SK-N-SH (cell line): ENCODE results near the gene SEMA3B. TPM values are rescaled to one million over a fixed set of nuclear protein-coding genes. Genes with fewer than 3 reads are reported as not detected.

Experiments
- CTCF ChIA-PET: fragments of 300-600, 350-600 bp; formaldehyde crosslinking; extraction: SDS; loops from one replicate; lab custom pipeline; 2021; lab: Yijun Ruan, JAX
- POLR2A ChIA-PET: fragments of 350-600 bp; sonication (Branson Sonifier 250); formaldehyde crosslinking; extraction: SDS; loops from one replicate; lab custom pipeline; 2020; ENCODE audit warnings: antibody characterized with exemption, inconsistent platforms; lab: Yijun Ruan, JAX
- DNase-seq: peaks from one replicate; pipeline ENCODE4 v3.0.0; 2012
- H2AFZ ChIP-seq: fragments of 200-600 bp; sonication (generic); 2 replicates; pipeline ENCODE4 v1.8.1; 2016; ENCODE audit warnings: antibody characterized with exemption, mild to moderate bottlenecking, low read depth
- H3F3A ChIP-seq: fragments of 200-600 bp; sonication (generic); replicated peaks from 2 replicates; pipeline ENCODE3; 2016; ENCODE audit warnings: antibody characterized with exemption, mild to moderate bottlenecking; ENCODE audit not compliant: insufficient read depth
- H3K27ac ChIP-seq, 2 experiments: fragments of 200-500 bp in 1 of 2; fragments of 200-600 bp in 1 of 2; sonication (Bioruptor generic) in 1 of 2; sonication (generic), shearing (Covaris generic) in 1 of 2; 2 replicates each; pipeline versions ENCODE4 v1.5.1 to v1.6.1; 2014 to 2016; ENCODE audit warnings: low read depth in 2 of 2, inconsistent platforms in 1 of 2, low read length in 1 of 2, mild to moderate bottlenecking in 1 of 2, mixed read lengths in 1 of 2
- H3K27me3 ChIP-seq: fragments of 200-600 bp; sonication (generic), shearing (Covaris generic); 2 replicates; pipeline ENCODE4 v1.6.1; 2016; ENCODE audit warnings: mixed run types; ENCODE audit not compliant: insufficient read depth
- H3K36me3 ChIP-seq, 2 experiments: fragments of 200-500 bp in 1 of 2; fragments of 200-600 bp in 1 of 2; sonication (Bioruptor generic) in 1 of 2; sonication (generic) in 1 of 2; replicated peaks in 1 of 2; 2 replicates each; pipeline versions ENCODE3 to v1.5.1; 2014 to 2016; ENCODE audit warnings: low read length in 1 of 2, mild to moderate bottlenecking in 1 of 2; ENCODE audit not compliant: insufficient read depth in 2 of 2, control insufficient read depth in 1 of 2
- H3K4me1 ChIP-seq, 2 experiments: fragments of 200-500 bp in 1 of 2; fragments of 200-600 bp in 1 of 2; sonication (Bioruptor generic) in 1 of 2; sonication (generic), shearing (Covaris generic) in 1 of 2; 2 replicates each; pipeline versions ENCODE4 v1.5.1 to v1.6.1; 2014 to 2016; ENCODE audit warnings: low read depth in 1 of 2, low read length in 1 of 2, mixed run types in 1 of 2; ENCODE audit not compliant: insufficient read depth in 2 of 2, control insufficient read depth in 1 of 2
- H3K4me2 ChIP-seq: fragments of 200-600 bp; sonication (generic), shearing (Covaris generic); 2 replicates; pipeline ENCODE4 v1.6.1; 2017; ENCODE audit warnings: mixed run types
- H3K4me3 ChIP-seq, 2 experiments: fragments of 200-500 bp in 1 of 2; fragments of 200-600 bp in 1 of 2; sonication (Bioruptor generic) in 1 of 2; sonication (generic), shearing (Covaris generic) in 1 of 2; 2 replicates each; pipeline versions ENCODE4 v1.5.1 to v1.8.1; 2014 to 2016; ENCODE audit warnings: low read depth in 2 of 2, inconsistent platforms in 1 of 2, low read length in 1 of 2, mild to moderate bottlenecking in 1 of 2, mixed read lengths in 1 of 2, moderate library complexity in 1 of 2
- H3K79me2 ChIP-seq: fragments of 200-600 bp; sonication (generic); 2 replicates; pipeline ENCODE4 v1.8.1; 2017; ENCODE audit warnings: mild to moderate bottlenecking; ENCODE audit not compliant: insufficient read depth
- H3K9ac ChIP-seq: fragments of 200-600 bp; sonication (generic); 2 replicates; pipeline ENCODE4 v1.6.1; 2017; ENCODE audit warnings: mixed run types
- H3K9me2 ChIP-seq: fragments of 200-600 bp; sonication (generic); 2 replicates; pipeline ENCODE4 v1.6.1; 2017; ENCODE audit warnings: mixed run types
- H3K9me3 ChIP-seq: fragments of 200-600 bp; sonication (generic); 2 replicates; pipeline ENCODE4 v1.6.1; 2017; ENCODE audit warnings: mixed run types, mild to moderate bottlenecking, moderate library complexity
- H4K20me1 ChIP-seq: fragments of 200-600 bp; sonication (generic); 2 replicates; pipeline ENCODE4 v1.6.1; 2017; ENCODE audit warnings: mild to moderate bottlenecking, mixed run types; ENCODE audit not compliant: insufficient read depth
- CHD2 ChIP-seq: fragments of 150-350 bp; IDR thresholded peaks from 2 replicates; pipeline ENCODE4 v1.6.1; 2018; ENCODE audit warnings: low read length; ENCODE audit not compliant: partially characterized antibody
- CTCF ChIP-seq: fragments of 200-600 bp; sonication (generic); IDR thresholded peaks from 2 replicates; pipeline ENCODE4 v1.6.1; 2017; ENCODE audit warnings: antibody characterized with exemption, mild to moderate bottlenecking, moderate library complexity
- ELF1 ChIP-seq: IDR thresholded peaks from 2 replicates; pipeline ENCODE4 v1.4.0; 2012
- EP300 ChIP-seq, 2 experiments: IDR thresholded peaks; 2 replicates each; pipeline versions ENCODE4 v1.4.0 to v1.6.1; 2012; ENCODE audit warnings: borderline replicate concordance in 1 of 2, low read depth in 1 of 2, low read length in 1 of 2
- FOSL2 ChIP-seq: IDR thresholded peaks from 2 replicates; pipeline ENCODE4 v1.4.0; 2012; ENCODE audit warnings: low read depth, mild to moderate bottlenecking, moderate library complexity, borderline replicate concordance
- GABPA ChIP-seq: IDR thresholded peaks from 2 replicates; pipeline ENCODE4 v1.4.0; 2012; ENCODE audit warnings: low read depth, mild to moderate bottlenecking
- IRF3 ChIP-seq: fragments of 150-350 bp; IDR thresholded peaks from 2 replicates; pipeline ENCODE4 v1.6.1; 2016; ENCODE audit warnings: mild to moderate bottlenecking, low read depth, low read length
- MEF2A ChIP-seq: IDR thresholded peaks from 2 replicates; pipeline ENCODE4 v1.4.0; 2012; ENCODE audit warnings: low read depth, borderline replicate concordance
- MXI1 ChIP-seq: IDR thresholded peaks from 2 replicates; pipeline ENCODE4 v1.6.1; 2012; ENCODE audit warnings: mild to moderate bottlenecking, low read depth, low read length, improper control_type of control experiment
- NFIC ChIP-seq: IDR thresholded peaks from 2 replicates; pipeline ENCODE4 v1.4.0; 2012; ENCODE audit warnings: borderline replicate concordance
- NRF1 ChIP-seq: IDR thresholded peaks from 2 replicates; pipeline ENCODE4 v1.6.1; 2012; ENCODE audit warnings: low read depth, mild to moderate bottlenecking, low read length
- RAD21 ChIP-seq: IDR thresholded peaks from 2 replicates; pipeline ENCODE4 v1.6.1; 2012; ENCODE audit warnings: mild to moderate bottlenecking, low read length
- RCOR1 ChIP-seq: fragments of 150-350 bp; IDR thresholded peaks from 2 replicates; pipeline ENCODE4 v1.6.1; 2017; ENCODE audit warnings: antibody characterized with exemption, low read length
- RFX5 ChIP-seq: IDR thresholded peaks from 2 replicates; pipeline ENCODE4 v1.6.1; 2012; ENCODE audit warnings: mild to moderate bottlenecking, improper control_type of control experiment, low read length
- RXRA ChIP-seq: IDR thresholded peaks from 2 replicates; pipeline ENCODE4 v1.4.0; 2012; ENCODE audit warnings: low read depth, mild to moderate bottlenecking, borderline replicate concordance
- SIN3A ChIP-seq: IDR thresholded peaks from 2 replicates; pipeline ENCODE4 v1.6.1; 2012; ENCODE audit warnings: low read depth, mild to moderate bottlenecking, low read length, moderate library complexity, borderline replicate concordance
- SMC3 ChIP-seq: IDR thresholded peaks from 2 replicates; pipeline ENCODE4 v1.6.1; 2012; ENCODE audit warnings: low read depth, low read length, improper control_type of control experiment
- TAF1 ChIP-seq: IDR thresholded peaks from 2 replicates; pipeline ENCODE4 v1.6.1; 2012; ENCODE audit warnings: low read depth, mild to moderate bottlenecking, low read length, moderate library complexity, borderline replicate concordance
- TCF12 ChIP-seq: IDR thresholded peaks from 2 replicates; pipeline ENCODE4 v1.4.0; 2012
- TEAD4 ChIP-seq: IDR thresholded peaks from 2 replicates; pipeline ENCODE4 v1.4.0; 2012; ENCODE audit warnings: mild to moderate bottlenecking, borderline replicate concordance; ENCODE audit not compliant: insufficient read depth
- USF2 ChIP-seq: fragments of 150-350 bp; IDR thresholded peaks from 2 replicates; pipeline ENCODE4 v1.6.1; 2017; ENCODE audit warnings: antibody characterized with exemption, low read length, low read depth, borderline replicate concordance
- WGBS: methylation state at CpG from one replicate; pipeline ENCODE4 v1.1.6; 2017; ENCODE audit warnings: low lambda C conversion rate; 5-methylcytosine and 5-hydroxymethylcytosine counted together
- polyA plus RNA-seq, 3 experiments: library from polyadenylated mRNA; depleted of rRNA; stranded (reverse); fragments of >200 nt; gene quantifications; 2 replicates each; pipeline ENCODE4 v1.2.3, GENCODE V29; 2012
- TF ChIP-seq, protein P1 (sequence below): IDR thresholded peaks from 2 replicates; pipeline ENCODE4 v1.4.0; 2012; ENCODE audit warnings: low read depth
- TF ChIP-seq, protein P2 (sequence below): IDR thresholded peaks from 2 replicates; pipeline ENCODE4 v1.6.1; 2012; ENCODE audit warnings: mild to moderate bottlenecking, low read depth, low read length, moderate library complexity
- TF ChIP-seq, protein P3 (sequence below): IDR thresholded peaks from 2 replicates; pipeline ENCODE4; 2012

Gene SEMA3B
- polyA plus RNA-seq, 1 of the 3 experiments (the other 2 are of a cell fraction): 14.9 TPM

DNA sequence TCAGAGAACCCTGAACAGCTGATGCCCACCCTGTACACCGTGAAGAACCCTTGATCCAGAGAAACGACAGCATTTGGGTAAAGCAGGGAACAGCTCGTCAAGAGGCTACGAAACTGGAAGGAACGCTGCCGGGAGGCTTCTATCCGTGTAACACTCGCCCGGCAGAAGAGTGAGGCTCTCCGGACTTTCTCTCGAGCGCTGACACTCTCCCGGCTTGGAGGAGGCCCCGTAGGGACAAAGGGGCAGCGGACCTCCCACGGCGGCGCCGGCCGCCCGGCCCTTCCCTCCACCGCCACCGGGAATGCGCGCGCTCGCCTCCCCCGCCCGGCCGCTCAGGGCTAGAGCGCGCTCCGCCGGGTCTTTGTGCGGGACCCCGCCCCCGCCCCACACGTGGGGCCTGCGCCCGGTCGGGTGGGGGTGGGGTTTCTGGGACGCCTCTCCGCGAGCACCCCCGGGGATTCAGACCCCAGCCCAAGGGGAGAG lies 51.9 kb downstream of the SEMA3B start:
- H3F3A ChIP-seq: peaks cover 10% of the 10 kb centered on the region
- peaks cover 15 to 45% of the 10 kb centered on the region in 2 experiments for H3K36me3 ChIP-seq
- no peaks in the 10 kb centered on the region for H4K20me1 ChIP-seq
- WGBS: 0% methylated on average over 14 of the region's 45 CpGs
- H3K27ac ChIP-seq: peak overlapping the region; percentile 92 to 94
- POLR2A ChIA-PET: interaction anchor here (0.6 to 1.8 kb wide), 6 partner anchors 14 to 29 kb away, joined by 3 to 5 read pairs (median 3); partner anchors contain the start of genes HYAL3, IFRD2 and NAA80
- H3K4me3 ChIP-seq: peak overlapping the region; percentile 92 to 94
- no peaks in the 10 kb centered on the region for H3K9me2 ChIP-seq
- peaks cover 41% of the 10 kb centered on the region for H3K79me2 ChIP-seq
- peak overlapping the region; percentile 94 for H2AFZ ChIP-seq
- DNase-seq: peak; percentile 95
- H3K9me3 ChIP-seq: no peaks in the 10 kb centered on the region
- H3K4me1 ChIP-seq: peaks cover 0 to 40% of the 10 kb centered on the region in 2 experiments; a peak in 2 of 4 replicates
- no peaks in the 10 kb centered on the region for H3K27me3 ChIP-seq
- H3K9ac ChIP-seq: peak overlapping the region; percentile 93
- H3K4me2 ChIP-seq: peak overlapping the region; percentile 80
- CTCF ChIA-PET: interaction anchor here (0.5 to 6.0 kb wide), 14 partner anchors 14 to 222 kb away, joined by 3 to 60 read pairs (median 4); partner anchors contain the start of genes HYAL1, HYAL3, IFRD2 and NAA80
- TF ChIP-seq IRF3 (no peak), TEAD4 (no peak), RAD21 (no peak), NFIC (no peak), RFX5 (no peak), TCF12 (no peak), GABPA (no peak), CTCF (no peak), TAF1 (0 out of 2 replicates have a peak, but pooled peaks have one; percentile 22), RXRA (no peak), MEF2A (no peak), RCOR1 (no peak), NRF1 (no peak), FOSL2 (no peak), CHD2 (peak; percentile 31), ELF1 (no peak), SMC3 (no peak), SIN3A (peak; percentile 61; the same call in 1 of the 2 replicates), USF2 (no peak), MXI1 (peak; percentile 85), EP300 (IDR thresholded peaks at IDR 0.05; ENCODE audit: borderline replicate concordance in 1 of 2, low read depth in 1 of 2, low read length in 1 of 2) (no peak)
- TF ChIP-seq, protein P1, sequence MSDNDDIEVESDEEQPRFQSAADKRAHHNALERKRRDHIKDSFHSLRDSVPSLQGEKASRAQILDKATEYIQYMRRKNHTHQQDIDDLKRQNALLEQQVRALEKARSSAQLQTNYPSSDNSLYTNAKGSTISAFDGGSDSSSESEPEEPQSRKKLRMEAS: peak; percentile 58
- TF ChIP-seq, protein P2, sequence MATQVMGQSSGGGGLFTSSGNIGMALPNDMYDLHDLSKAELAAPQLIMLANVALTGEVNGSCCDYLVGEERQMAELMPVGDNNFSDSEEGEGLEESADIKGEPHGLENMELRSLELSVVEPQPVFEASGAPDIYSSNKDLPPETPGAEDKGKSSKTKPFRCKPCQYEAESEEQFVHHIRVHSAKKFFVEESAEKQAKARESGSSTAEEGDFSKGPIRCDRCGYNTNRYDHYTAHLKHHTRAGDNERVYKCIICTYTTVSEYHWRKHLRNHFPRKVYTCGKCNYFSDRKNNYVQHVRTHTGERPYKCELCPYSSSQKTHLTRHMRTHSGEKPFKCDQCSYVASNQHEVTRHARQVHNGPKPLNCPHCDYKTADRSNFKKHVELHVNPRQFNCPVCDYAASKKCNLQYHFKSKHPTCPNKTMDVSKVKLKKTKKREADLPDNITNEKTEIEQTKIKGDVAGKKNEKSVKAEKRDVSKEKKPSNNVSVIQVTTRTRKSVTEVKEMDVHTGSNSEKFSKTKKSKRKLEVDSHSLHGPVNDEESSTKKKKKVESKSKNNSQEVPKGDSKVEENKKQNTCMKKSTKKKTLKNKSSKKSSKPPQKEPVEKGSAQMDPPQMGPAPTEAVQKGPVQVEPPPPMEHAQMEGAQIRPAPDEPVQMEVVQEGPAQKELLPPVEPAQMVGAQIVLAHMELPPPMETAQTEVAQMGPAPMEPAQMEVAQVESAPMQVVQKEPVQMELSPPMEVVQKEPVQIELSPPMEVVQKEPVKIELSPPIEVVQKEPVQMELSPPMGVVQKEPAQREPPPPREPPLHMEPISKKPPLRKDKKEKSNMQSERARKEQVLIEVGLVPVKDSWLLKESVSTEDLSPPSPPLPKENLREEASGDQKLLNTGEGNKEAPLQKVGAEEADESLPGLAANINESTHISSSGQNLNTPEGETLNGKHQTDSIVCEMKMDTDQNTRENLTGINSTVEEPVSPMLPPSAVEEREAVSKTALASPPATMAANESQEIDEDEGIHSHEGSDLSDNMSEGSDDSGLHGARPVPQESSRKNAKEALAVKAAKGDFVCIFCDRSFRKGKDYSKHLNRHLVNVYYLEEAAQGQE: no peak
- TF ChIP-seq, protein P3, sequence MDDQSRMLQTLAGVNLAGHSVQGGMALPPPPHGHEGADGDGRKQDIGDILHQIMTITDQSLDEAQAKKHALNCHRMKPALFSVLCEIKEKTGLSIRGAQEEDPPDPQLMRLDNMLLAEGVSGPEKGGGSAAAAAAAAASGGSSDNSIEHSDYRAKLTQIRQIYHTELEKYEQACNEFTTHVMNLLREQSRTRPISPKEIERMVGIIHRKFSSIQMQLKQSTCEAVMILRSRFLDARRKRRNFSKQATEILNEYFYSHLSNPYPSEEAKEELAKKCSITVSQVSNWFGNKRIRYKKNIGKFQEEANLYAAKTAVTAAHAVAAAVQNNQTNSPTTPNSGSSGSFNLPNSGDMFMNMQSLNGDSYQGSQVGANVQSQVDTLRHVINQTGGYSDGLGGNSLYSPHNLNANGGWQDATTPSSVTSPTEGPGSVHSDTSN: no peak
